ENCODE data around the gene FKBP5. TPM values are rescaled to one million over a fixed set of nuclear protein-coding genes. Genes with fewer than 3 reads are reported as not detected.

The FKBP5 gene
- total RNA-seq, 2 experiments from 2014 or later, result 202 to 208 TPM

GRCh38 chr6:35719830-35720733 lies 31.4 kb upstream of the FKBP5 start:
- H3K9me3 Mint-ChIP-seq, result peaks cover 4% of the 10 kb centered on the region
- peaks cover 74% of the 10 kb centered on the region for H3K4me1 Mint-ChIP-seq (ENCODE audit: low read depth)
- peaks cover 3% of the 10 kb centered on the region for H3K36me3 Mint-ChIP-seq (ENCODE audit: low read depth)
- intact Hi-C loops (cut with micrococcal nuclease), result loop anchor here (1.0 to 5.0 kb wide), 7 partner anchors 8 to 722 kb away; partner anchors contain the start of genes KCTD20 and PXT1
- peak overlapping the region; percentile 91 for H3K27ac Mint-ChIP-seq
- H3K4me3 Mint-ChIP-seq, result peak overlapping the region; percentile 80
- DNase-seq, result peak; percentile 84
- H3K27me3 Mint-ChIP-seq (ENCODE audit: low read depth), result no peaks in the 10 kb centered on the region
- CTCF ChIA-PET, result interaction anchor here (0.5 to 1.3 kb wide), 5 partner anchors 13 to 167 kb away, joined by 3 to 8 read pairs (median 4); partner anchors contain the start of gene ARMC12

DNA sequence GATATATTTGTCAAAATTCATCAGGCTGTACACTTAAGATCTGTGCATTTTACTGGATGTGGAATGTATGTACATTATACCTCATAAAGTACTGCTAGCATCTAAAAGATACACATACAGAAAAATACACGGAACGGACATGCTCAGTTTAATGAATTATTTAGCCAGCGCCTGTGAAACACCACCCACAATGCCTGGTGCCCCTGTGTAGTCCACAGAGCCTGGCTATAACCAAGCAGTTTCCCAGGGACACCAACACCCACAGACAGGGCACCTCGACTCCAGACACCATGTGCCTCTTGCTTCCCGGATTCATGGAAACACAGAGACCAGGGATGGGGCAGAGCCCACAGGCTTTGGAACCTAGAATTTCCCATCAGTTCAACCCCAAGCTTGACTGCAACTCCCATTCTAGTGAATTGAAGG lies 30.7 kb upstream of the FKBP5 start:
- Mint-ChIP-seq H3K36me3 (ENCODE audit: low read depth) (peaks cover 3% of the 10 kb centered on the region), H3K4me1 (ENCODE audit: low read depth) (peaks cover 67% of the 10 kb centered on the region), H3K9me3 (peaks cover 4% of the 10 kb centered on the region), H3K4me3 (peak overlapping the region; percentile 80), H3K27ac (peak overlapping the region; percentile 91), H3K27me3 (ENCODE audit: low read depth) (no peaks in the 10 kb centered on the region)
- DNase-seq, result no peak
- intact Hi-C loops (cut with micrococcal nuclease), result loop anchor here (1.0 to 5.0 kb wide), 7 partner anchors 9 to 723 kb away; partner anchors contain the start of genes KCTD20 and PXT1
- CTCF ChIA-PET, result interaction anchor here (0.5 to 2.1 kb wide), 5 partner anchors 14 to 166 kb away, joined by 3 to 8 read pairs (median 3); partner anchors contain the start of gene ARMC12

GRCh38 chr6:35718911-35719381 lies 30.2 kb upstream of the FKBP5 start:
- intact Hi-C loops (cut with micrococcal nuclease), result loop anchor here (1.0 to 5.0 kb wide), 7 partner anchors 9 to 723 kb away; partner anchors contain the start of genes KCTD20 and PXT1
- Mint-ChIP-seq H3K4me3 (peak overlapping the region; percentile 80), H3K9me3 (peaks cover 4% of the 10 kb centered on the region), H3K27me3 (ENCODE audit: low read depth) (no peaks in the 10 kb centered on the region), H3K36me3 (ENCODE audit: low read depth) (peaks cover 3% of the 10 kb centered on the region), H3K27ac (peak overlapping the region; percentile 91), H3K4me1 (ENCODE audit: low read depth) (peaks cover 62% of the 10 kb centered on the region)
- peak; percentile 73 for DNase-seq
- CTCF ChIA-PET, result interaction anchor here (0.7 to 2.1 kb wide), 5 partner anchors 17 to 135 kb away, joined by 3 to 8 read pairs (median 4); partner anchors contain the start of gene ARMC12

DNA sequence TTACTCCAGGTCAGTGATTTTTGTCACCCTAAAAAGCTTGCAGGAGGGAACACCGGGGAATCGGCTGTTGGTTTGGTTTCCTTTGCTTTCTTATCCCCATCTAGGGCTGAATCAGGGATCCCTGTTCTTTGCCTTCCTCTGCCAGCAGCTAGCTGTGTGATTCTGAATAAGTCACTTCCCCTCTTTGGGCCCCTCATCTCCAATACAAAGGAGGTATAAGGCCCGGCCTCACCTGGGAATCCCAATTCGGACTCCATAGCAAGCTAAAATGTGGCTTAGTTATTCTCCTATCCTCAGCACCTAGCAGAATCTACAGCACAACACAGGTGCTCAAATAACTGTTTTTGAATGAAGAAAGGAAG lies 29.6 kb upstream of the FKBP5 start:
- peaks cover 3% of the 10 kb centered on the region for H3K36me3 Mint-ChIP-seq (ENCODE audit: low read depth)
- peaks cover 64% of the 10 kb centered on the region for H3K4me1 Mint-ChIP-seq (ENCODE audit: low read depth)
- CTCF ChIA-PET, result interaction anchor here (1.0 to 2.1 kb wide), 4 partner anchors 10 to 134 kb away, joined by 3 to 8 read pairs (median 4); no protein-coding TSS in a partner anchor
- H3K9me3 Mint-ChIP-seq, result peaks cover 4% of the 10 kb centered on the region
- peak overlapping the region; percentile 91 for H3K27ac Mint-ChIP-seq
- intact Hi-C loops (cut with micrococcal nuclease), result loop anchor here (5.0 kb wide), 1 partner anchor 724 kb away; the partner anchor contains the start of genes KCTD20 and PXT1
- H3K27me3 Mint-ChIP-seq (ENCODE audit: low read depth), result no peaks in the 10 kb centered on the region
- peak overlapping the region; percentile 80 for H3K4me3 Mint-ChIP-seq
- peak; percentile 28 for DNase-seq

DNA sequence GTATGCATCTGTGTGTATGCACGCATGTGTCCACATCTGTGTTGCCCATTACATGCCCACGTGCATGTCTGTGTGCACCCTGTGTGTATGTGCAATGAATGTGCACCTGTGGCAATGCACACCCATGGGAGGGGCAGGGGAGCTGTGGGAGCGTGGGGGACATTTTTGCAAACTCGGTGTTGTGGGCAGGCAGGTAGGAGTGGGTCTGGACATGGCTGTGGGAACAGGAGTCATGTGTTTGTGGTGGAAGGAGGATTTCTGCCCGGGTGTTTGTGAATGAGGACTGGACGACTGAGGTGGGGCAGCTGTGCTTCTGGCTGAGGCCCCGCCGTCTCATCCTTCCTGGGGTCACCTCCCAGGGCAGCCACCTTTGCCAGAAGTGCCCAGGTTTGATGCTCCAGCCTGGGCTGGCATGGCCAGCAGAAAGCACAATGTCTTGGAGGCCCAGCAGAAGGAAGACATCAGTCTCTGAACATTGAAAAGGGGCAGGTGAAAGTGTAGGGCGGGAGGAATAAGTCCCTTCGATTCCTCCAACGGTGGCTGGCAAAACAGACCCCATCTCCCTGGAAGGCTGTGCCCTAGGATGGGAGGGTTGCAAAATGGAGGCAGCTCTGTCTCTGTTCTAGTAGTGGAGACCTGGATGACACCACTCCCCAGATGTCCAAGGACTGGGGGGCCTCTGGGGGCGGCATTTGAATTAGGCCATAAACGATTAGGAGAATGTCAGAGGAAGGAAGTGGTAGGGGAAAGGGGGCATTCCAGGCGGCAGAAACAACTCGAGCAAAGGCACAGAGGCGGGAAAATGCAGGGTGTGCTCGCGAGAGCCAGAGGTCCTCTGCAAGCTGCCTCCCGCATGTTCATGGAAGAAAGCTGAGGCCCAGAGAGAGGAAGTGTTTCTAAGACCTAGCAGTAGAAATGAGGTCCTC lies 29.0 kb upstream of the FKBP5 start:
- DNase-seq, result peak; percentile 59
- intact Hi-C loops (cut with micrococcal nuclease), result loop anchor here (5.0 kb wide), 1 partner anchor 725 kb away; the partner anchor contains the start of genes KCTD20 and PXT1
- H3K4me1 Mint-ChIP-seq (ENCODE audit: low read depth), result peaks cover 66% of the 10 kb centered on the region

DNA sequence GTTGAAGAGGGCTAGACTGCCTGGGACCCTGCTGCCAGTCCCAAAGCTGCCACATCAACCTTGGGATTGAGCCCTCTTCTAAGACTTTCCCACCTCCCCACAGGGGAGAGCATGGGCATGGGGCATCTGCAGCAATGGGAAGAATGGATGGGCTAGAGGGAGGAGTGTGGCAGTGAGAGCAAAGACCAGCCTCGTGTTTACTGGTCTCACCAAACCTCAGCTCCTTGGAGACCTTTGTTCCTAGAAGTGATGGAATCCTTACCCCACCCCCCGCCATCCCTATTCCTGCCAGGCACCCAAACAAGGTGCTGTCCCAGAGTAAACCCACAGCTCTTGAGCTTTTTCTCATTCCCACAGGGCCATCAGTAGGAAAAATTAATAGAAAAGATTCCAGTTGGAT lies 28.1 kb upstream of the FKBP5 start:
- H3K27me3 Mint-ChIP-seq (ENCODE audit: low read depth), result no peaks in the 10 kb centered on the region
- intact Hi-C loops (cut with micrococcal nuclease), result loop anchor here (5.0 kb wide), 1 partner anchor 726 kb away; the partner anchor contains the start of genes KCTD20 and PXT1
- peaks cover 3% of the 10 kb centered on the region for H3K36me3 Mint-ChIP-seq (ENCODE audit: low read depth)
- no peak overlapping the region for H3K4me3 Mint-ChIP-seq
- H3K9me3 Mint-ChIP-seq, result peaks cover 4% of the 10 kb centered on the region
- CTCF ChIA-PET, result no interaction called here
- H3K4me1 Mint-ChIP-seq (ENCODE audit: low read depth), result peaks cover 61% of the 10 kb centered on the region
- no peak for DNase-seq
- H3K27ac Mint-ChIP-seq, result peak overlapping the region; percentile 91

More for the DNA sequence above, 29.0 kb upstream of the FKBP5 start:
- Mint-ChIP-seq H3K27ac (peak overlapping the region; percentile 91), H3K9me3 (peaks cover 4% of the 10 kb centered on the region), H3K27me3 (ENCODE audit: low read depth) (no peaks in the 10 kb centered on the region), H3K4me3 (peak overlapping the region; percentile 80), H3K36me3 (ENCODE audit: low read depth) (peaks cover 3% of the 10 kb centered on the region)
- CTCF ChIA-PET, result interaction anchor here (1.0 to 2.1 kb wide), 4 partner anchors 11 to 133 kb away, joined by 3 to 8 read pairs (median 4); no protein-coding TSS in a partner anchor

- H3K9me3 Mint-ChIP-seq, result peaks cover 6% of the 10 kb centered on the region
- intact Hi-C loops (cut with micrococcal nuclease), result no loop called here
- CTCF ChIA-PET, result interaction anchor here (2.0 kb wide), 1 partner anchor 23 kb away, joined by 8 read pairs; the partner anchor contains the start of gene ARMC12
- no peaks in the 10 kb centered on the region for H3K27me3 Mint-ChIP-seq (ENCODE audit: low read depth)
- no peak overlapping the region for H3K27ac Mint-ChIP-seq
- H3K36me3 Mint-ChIP-seq (ENCODE audit: low read depth), result peaks cover 6% of the 10 kb centered on the region
- peaks cover 45% of the 10 kb centered on the region for H3K4me1 Mint-ChIP-seq (ENCODE audit: low read depth)
- H3K4me3 Mint-ChIP-seq, result no peak overlapping the region
- DNase-seq, result no peak
Observed at GRCh38 chr6:35713006-35713767, 24.5 kb upstream of the FKBP5 start.

GRCh38 chr6:35711731-35712130 lies 23.0 kb upstream of the FKBP5 start:
- CTCF ChIA-PET, result interaction anchor here (0.6 to 1.0 kb wide), 3 partner anchors 23 to 29 kb away, joined by 3 to 6 read pairs (median 4); partner anchors contain the start of gene ARMC12
- Mint-ChIP-seq H3K27me3 (ENCODE audit: low read depth) (no peaks in the 10 kb centered on the region), H3K9me3 (peaks cover 2% of the 10 kb centered on the region), H3K36me3 (ENCODE audit: low read depth) (peaks cover 3% of the 10 kb centered on the region), H3K4me1 (ENCODE audit: low read depth) (peaks cover 34% of the 10 kb centered on the region), H3K27ac (no peak overlapping the region), H3K4me3 (no peak overlapping the region)
- intact Hi-C loops (cut with micrococcal nuclease), result no loop called here
- no peak for DNase-seq

- H3K27ac Mint-ChIP-seq, result peak overlapping the region; percentile 75
- DNase-seq, result peak; percentile 79
- peaks cover 30% of the 10 kb centered on the region for H3K4me1 Mint-ChIP-seq (ENCODE audit: low read depth)
- intact Hi-C loops (cut with micrococcal nuclease), result loop anchor here (1.0 kb wide), 5 partner anchors 9 to 109 kb away; no protein-coding TSS in a partner anchor
- no peak overlapping the region for H3K4me3 Mint-ChIP-seq
- peaks cover 3% of the 10 kb centered on the region for H3K36me3 Mint-ChIP-seq (ENCODE audit: low read depth)
- H3K9me3 Mint-ChIP-seq, result peaks cover 2% of the 10 kb centered on the region
- H3K27me3 Mint-ChIP-seq (ENCODE audit: low read depth), result no peaks in the 10 kb centered on the region
- CTCF ChIA-PET, result interaction anchor here (0.5 to 1.7 kb wide), 5 partner anchors 15 to 163 kb away, joined by 3 to 4 read pairs (median 3); no protein-coding TSS in a partner anchor
Observed at GRCh38 chr6:35710241-35710847, 21.6 kb upstream of the FKBP5 start.

GRCh38 chr6:35708585-35708984 lies 19.9 kb upstream of the FKBP5 start:
- H3K4me1 Mint-ChIP-seq (ENCODE audit: low read depth), result peaks cover 26% of the 10 kb centered on the region
- no peak for DNase-seq
- no peak overlapping the region for H3K4me3 Mint-ChIP-seq
- no peak overlapping the region for H3K27ac Mint-ChIP-seq
- no peaks in the 10 kb centered on the region for H3K27me3 Mint-ChIP-seq (ENCODE audit: low read depth)
- peaks cover 2% of the 10 kb centered on the region for H3K9me3 Mint-ChIP-seq
- CTCF ChIA-PET, result no interaction called here
- peaks cover 3% of the 10 kb centered on the region for H3K36me3 Mint-ChIP-seq (ENCODE audit: low read depth)
- intact Hi-C loops (cut with micrococcal nuclease), result no loop called here

Data from activated naive CD4-positive, alpha-beta T cell treated with anti-CD3 and anti-CD28 coated beads for 36 hours (primary cell).